H1 (cell line): ENCODE data around the gene MTERF1.

Source experiments
- NRF1 ChIP-seq: IDR thresholded peaks from 2 replicates; pipeline ENCODE4 v1.6.1; 2011; ENCODE audit warnings: mild to moderate bottlenecking, low read depth, low read length, improper control_type of control experiment
- POLR2A ChIP-seq, 2 experiments: IDR thresholded peaks; 1 replicate in 1 of 2; 2 replicates in 1 of 2; pipeline ENCODE4 v1.6.1; 2011; ENCODE audit warnings: low read depth in 2 of 2, low read length in 2 of 2, mild to moderate bottlenecking in 2 of 2; ENCODE audit errors: control extremely low read depth in 1 of 2
- TF ChIP-seq, protein P1 (sequence below), 3 experiments: IDR thresholded peaks; 1 replicate in 2 of 3; 2 replicates in 1 of 3; pipeline versions ENCODE4 v1.5.1 to v1.6.1; 2011; ENCODE audit warnings: low read length in 3 of 3, mild to moderate bottlenecking in 3 of 3, inconsistent platforms in 2 of 3, low read depth in 1 of 3, moderate library complexity in 1 of 3; ENCODE audit not compliant: insufficient read depth in 1 of 3; ENCODE audit errors: control extremely low read depth in 1 of 3

DNA sequence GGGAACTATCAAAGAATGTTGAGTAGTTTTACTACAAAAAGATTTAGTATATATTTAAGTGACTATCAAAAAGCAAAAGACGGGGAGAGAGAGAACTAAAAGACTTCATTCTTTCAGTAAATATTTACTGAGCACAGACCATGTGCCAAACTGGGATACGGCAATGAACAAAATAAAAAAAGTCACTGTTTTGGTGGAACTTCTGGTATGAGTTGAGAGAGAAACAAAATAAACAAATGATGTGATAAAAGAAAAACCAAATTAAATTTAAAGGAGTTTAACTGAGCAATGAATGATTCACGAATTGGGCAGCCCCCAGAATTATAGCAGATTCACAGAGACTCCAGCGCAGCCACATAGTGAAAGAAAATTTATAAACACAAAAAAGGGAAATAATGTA lies 42.4 kb upstream of the MTERF1 start:
- TF ChIP-seq POLR2A (IDR thresholded peaks at IDR 0.05; ENCODE audit: control extremely low read depth in 1 of 2, low read depth in 2 of 2, low read length in 2 of 2) (no peak), NRF1 (no peak)
- TF ChIP-seq, protein P1, sequence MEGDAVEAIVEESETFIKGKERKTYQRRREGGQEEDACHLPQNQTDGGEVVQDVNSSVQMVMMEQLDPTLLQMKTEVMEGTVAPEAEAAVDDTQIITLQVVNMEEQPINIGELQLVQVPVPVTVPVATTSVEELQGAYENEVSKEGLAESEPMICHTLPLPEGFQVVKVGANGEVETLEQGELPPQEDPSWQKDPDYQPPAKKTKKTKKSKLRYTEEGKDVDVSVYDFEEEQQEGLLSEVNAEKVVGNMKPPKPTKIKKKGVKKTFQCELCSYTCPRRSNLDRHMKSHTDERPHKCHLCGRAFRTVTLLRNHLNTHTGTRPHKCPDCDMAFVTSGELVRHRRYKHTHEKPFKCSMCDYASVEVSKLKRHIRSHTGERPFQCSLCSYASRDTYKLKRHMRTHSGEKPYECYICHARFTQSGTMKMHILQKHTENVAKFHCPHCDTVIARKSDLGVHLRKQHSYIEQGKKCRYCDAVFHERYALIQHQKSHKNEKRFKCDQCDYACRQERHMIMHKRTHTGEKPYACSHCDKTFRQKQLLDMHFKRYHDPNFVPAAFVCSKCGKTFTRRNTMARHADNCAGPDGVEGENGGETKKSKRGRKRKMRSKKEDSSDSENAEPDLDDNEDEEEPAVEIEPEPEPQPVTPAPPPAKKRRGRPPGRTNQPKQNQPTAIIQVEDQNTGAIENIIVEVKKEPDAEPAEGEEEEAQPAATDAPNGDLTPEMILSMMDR (IDR thresholded peaks at IDR 0.05; ENCODE audit: control extremely low read depth in 1 of 3, insufficient read depth in 1 of 3, low read depth in 1 of 3, low read length in 3 of 3), result no peak
